LNCaP clone FGC (cell line): ENCODE results near the gene SMIM45.

Experiments
- DNase-seq: peaks from one replicate; pipeline ENCODE4 v3.0.0-alpha.2; 2011; ENCODE audit warnings: low read depth
- H3K4me3 ChIP-seq: 2 replicates; pipeline ENCODE4 v1.5.1; 2011; ENCODE audit warnings: mild to moderate bottlenecking, low read depth, low read length, control low read depth
- TF ChIP-seq, protein P1 (sequence below): IDR thresholded peaks from 2 replicates; pipeline ENCODE4 v1.5.1; 2012; ENCODE audit warnings: mild to moderate bottlenecking; ENCODE audit not compliant: control insufficient read depth, insufficient read depth; ENCODE audit errors: extremely low read depth

SMIM45 gene

GRCh38 chr22:41983513-41984405 is 31.8 kb downstream of the SMIM45 start:
- no peak overlapping the region for H3K4me3 ChIP-seq
- no peak for DNase-seq
- TF ChIP-seq, protein P1, sequence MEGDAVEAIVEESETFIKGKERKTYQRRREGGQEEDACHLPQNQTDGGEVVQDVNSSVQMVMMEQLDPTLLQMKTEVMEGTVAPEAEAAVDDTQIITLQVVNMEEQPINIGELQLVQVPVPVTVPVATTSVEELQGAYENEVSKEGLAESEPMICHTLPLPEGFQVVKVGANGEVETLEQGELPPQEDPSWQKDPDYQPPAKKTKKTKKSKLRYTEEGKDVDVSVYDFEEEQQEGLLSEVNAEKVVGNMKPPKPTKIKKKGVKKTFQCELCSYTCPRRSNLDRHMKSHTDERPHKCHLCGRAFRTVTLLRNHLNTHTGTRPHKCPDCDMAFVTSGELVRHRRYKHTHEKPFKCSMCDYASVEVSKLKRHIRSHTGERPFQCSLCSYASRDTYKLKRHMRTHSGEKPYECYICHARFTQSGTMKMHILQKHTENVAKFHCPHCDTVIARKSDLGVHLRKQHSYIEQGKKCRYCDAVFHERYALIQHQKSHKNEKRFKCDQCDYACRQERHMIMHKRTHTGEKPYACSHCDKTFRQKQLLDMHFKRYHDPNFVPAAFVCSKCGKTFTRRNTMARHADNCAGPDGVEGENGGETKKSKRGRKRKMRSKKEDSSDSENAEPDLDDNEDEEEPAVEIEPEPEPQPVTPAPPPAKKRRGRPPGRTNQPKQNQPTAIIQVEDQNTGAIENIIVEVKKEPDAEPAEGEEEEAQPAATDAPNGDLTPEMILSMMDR = no peak

DNA sequence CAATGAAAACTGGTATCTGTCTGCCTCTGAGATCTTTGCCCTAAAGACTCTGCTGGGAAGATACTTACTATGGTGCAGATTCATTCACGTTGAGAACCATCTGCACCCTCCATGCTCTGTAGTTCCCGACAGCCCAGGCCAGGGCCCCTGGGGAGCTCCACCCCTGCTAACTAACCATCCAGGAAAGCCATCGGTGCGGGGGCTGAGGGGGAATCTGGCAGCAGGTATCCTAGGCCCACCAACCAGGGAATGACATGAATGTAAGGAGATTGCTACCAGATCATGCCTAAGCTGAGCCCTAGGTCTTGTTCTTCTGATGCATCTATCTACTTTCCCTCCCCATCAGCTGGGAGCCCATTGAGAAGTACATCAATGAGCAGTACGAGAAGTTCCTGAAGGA is 35.3 kb downstream of the SMIM45 start:
- DNase-seq = no peak
- H3K4me3 ChIP-seq = no peak overlapping the region
- TF ChIP-seq, protein P1 = no peak

- TF ChIP-seq, protein P1 = no peak
- no peak for DNase-seq
- H3K4me3 ChIP-seq = no peak overlapping the region
Measured at GRCh38 chr22:41989246-41989645, 37.3 kb downstream of the SMIM45 start.

- TF ChIP-seq, protein P1 = no peak
- DNase-seq = no peak
- no peak overlapping the region for H3K4me3 ChIP-seq
Measured at GRCh38 chr22:41991111-41991510, 39.2 kb downstream of the SMIM45 start.

DNA sequence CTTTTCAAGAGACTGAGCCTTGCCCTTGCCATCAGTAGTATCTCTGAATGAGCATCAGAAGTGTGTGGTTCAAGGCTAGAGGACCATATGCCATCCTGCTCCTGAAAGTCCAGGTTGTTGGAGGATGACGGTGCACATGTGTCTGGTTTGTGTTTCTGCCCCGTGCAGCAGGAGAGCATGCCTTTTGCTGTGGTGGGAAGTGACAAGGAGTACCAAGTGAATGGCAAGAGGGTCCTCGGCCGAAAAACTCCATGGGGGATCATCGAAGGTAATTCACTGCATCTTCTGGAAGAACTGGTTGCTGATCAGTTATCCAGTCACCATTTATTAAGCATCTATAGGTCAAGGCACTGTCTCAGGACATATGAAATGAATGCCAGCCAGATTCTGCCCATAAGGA is 40.5 kb downstream of the SMIM45 start:
- DNase-seq = no peak
- TF ChIP-seq, protein P1 = no peak
- H3K4me3 ChIP-seq = no peak overlapping the region

GRCh38 chr22:41995211-41995610 is 43.3 kb downstream of the SMIM45 start:
- TF ChIP-seq, protein P1 = no peak
- DNase-seq = no peak
- H3K4me3 ChIP-seq = no peak overlapping the region

- no peak overlapping the region for H3K4me3 ChIP-seq
- TF ChIP-seq, protein P1 = no peak
- DNase-seq = no peak
Measured at GRCh38 chr22:41996826-41997225, 44.9 kb downstream of the SMIM45 start.
